ENCODE results near the gene GABRA1.

The GABRA1 gene

GRCh38 chr5:161847941-161848391 is at the start of gene GABRA1:
Gene GABRA1 (plus strand): TSS chr5:161848120. CDS start chr5:161850811, 2,691 bp downstream.
- DNase-seq: no peak

DNA sequence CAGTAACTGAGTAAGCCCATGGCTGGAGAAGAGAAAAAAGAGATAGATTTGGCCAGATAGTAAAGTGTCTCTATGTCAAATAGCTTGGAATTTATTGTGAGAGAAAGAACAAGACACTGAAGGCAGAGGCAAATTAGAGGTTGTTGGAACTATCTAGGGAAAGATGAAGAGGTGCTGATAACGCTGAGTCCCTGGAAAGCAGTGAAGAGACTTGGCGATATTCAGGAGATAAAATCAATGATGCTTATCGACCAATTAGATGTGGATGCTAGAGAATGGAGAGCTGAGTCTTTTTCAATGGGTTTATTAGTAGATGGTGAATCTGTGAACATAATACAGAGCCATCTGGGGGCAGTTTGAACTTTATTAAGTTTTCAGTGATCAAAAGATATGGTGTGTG is 48.6 kb upstream of the GABRA1 start:
- DNase-seq: no peak

- DNase-seq: no peak
Observed at GRCh38 chr5:161804263-161804662, 43.7 kb upstream of the GABRA1 start.

DNA sequence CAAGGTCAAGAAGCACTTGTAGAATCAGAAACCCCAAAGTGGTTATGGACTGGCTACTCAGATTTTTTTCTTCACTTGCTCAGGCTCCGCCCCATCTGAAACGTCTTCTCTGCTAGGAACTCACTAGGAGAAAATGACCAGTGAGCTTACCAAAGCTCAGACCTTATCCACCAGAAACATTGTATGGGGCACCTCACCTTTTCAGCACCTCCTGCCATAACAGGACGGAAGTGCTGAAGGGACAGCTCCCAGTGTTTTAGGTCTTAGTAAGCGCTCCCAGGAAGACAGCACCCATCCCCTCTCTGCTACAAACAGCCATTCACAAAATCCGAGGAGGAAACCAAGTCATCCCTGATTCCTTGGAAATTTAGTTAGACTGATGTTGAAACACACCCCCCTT is 1.2 kb upstream of the GABRA1 start:
- DNase-seq: no peak

DNA sequence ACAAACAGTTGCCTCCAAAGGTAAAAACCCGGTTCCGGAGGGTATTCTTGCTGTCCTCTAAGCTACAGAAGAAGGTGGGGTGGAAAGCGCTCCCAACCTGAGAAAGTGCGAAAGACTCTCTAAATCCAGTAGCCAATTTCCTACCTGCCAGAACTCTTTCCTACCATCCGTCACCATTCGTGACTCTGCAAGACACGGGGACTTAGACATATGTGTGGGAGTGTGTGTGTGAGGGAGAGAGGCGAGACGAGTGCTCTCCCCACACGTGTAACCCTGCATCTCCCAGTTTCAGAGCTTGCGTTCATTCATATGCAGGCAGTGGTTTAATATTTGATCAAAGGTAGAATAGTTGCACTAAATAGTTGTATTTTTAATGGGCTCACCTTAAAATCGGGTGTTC is 473 bp upstream of the GABRA1 start:
- no peak for DNase-seq

GRCh38 chr5:161850491-161850890 is 2.6 kb downstream of the GABRA1 start:
- no peak for DNase-seq

DNA sequence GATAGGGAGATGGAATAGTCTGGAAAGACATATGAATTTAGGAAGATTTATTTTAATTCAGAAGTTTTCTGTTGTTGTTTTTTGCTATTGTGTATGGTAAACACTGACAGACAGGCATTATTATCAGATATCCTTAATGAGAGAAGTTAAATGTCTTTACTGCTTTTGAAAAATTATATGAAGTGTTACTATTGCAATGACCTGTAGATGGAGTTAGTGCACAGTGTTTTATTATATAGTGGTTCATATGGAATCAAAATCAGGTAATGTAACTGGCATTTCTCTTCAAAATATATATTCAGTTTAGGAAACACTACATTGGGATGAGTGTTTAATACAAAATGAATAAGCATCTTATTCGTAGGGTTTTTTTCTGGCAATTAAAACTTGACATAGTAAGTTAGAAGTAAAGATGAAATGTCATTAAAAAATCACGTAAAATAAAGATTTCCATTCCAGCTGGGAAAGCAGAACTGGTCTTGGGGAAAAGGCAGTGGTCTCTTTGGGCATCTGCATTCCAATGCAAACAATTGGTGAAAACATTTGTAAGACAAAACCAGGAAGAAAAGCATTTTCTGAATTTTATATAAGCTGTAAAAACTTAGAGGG is 3.9 kb downstream of the GABRA1 start:
- DNase-seq: no peak

DNA sequence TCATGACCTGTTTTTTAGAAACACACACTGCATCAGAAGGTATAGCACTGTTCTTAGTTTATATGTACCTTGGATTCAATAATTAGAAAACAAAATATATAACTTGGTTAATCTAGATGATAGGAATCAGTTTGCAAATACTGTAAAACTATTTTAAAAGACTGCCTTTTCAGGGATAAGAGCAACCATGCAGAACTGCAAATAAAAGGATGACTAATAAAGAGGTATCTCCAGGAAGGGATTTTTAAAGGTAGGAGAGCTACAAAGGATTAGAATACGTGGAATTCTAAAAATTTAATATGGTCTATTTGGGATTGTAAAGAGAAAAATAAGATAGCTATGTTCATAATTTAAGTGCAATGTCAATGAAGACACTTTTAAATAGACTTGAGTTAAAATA is 9.4 kb downstream of the GABRA1 start:
- no peak for DNase-seq

GRCh38 chr5:161863259-161863658 is 15.3 kb downstream of the GABRA1 start:
- no peak for DNase-seq

- DNase-seq: no peak
Observed at GRCh38 chr5:161863811-161864210, 15.9 kb downstream of the GABRA1 start.

GRCh38 chr5:161865510-161865909 is 17.6 kb downstream of the GABRA1 start:
- no peak for DNase-seq

DNA sequence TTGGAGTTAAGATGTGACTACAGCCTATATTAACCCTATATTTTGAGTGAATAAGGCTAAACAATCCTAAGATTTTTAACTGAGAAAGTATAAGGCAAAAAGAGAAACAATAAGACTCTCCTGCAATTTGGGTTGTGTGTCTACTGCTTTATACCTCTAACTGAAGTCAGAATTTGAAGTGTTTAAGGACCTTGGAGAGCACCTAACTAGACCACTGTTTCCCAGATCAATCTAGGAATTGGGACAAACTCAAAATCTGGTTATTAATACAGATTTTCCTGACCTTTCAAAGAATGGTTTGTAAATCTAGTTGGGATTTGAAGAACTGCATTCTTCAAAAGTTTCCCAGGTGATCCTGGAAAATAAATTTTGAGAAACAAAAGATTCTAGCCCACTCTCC is 42.1 kb downstream of the GABRA1 start:
- no peak for DNase-seq

DNA sequence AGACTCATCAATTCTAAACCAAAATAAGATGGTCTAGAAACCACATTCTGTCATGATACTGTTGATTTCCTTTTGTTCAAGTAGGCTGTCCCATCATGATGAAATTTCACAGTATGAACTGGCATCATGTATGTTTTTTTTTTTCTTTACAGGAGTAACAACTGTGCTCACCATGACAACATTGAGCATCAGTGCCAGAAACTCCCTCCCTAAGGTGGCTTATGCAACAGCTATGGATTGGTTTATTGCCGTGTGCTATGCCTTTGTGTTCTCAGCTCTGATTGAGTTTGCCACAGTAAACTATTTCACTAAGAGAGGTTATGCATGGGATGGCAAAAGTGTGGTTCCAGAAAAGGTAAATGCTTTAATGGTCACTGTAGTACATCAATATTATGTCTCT is 47.6 kb downstream of the GABRA1 start:
- DNase-seq: no peak

DNA sequence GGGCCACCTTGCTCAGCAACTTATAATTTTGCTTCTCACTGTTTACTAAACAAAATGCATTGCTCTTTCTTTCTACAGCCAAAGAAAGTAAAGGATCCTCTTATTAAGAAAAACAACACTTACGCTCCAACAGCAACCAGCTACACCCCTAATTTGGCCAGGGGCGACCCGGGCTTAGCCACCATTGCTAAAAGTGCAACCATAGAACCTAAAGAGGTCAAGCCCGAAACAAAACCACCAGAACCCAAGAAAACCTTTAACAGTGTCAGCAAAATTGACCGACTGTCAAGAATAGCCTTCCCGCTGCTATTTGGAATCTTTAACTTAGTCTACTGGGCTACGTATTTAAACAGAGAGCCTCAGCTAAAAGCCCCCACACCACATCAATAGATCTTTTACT is 49.1 kb downstream of the GABRA1 start:
- no peak for DNase-seq

DNA sequence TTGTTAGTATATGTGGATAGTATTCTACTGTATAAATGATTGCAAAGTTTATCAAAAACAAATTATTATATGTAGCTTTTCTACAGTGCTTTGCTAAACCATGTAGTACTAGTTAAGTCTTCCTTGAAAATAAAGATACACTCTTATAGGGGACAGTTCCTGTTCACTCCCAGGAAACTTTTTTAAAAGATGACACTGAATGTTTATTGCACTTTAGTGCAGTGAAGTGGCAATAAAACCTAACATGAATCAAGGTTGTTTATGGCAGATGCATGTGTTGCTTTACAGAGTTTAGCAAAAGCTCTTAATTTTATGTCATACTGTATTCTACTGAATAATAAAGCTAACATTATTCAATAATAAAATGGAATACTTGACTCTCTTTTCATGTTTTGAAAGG is 51.7 kb downstream of the GABRA1 start:
- no peak for DNase-seq

DNA sequence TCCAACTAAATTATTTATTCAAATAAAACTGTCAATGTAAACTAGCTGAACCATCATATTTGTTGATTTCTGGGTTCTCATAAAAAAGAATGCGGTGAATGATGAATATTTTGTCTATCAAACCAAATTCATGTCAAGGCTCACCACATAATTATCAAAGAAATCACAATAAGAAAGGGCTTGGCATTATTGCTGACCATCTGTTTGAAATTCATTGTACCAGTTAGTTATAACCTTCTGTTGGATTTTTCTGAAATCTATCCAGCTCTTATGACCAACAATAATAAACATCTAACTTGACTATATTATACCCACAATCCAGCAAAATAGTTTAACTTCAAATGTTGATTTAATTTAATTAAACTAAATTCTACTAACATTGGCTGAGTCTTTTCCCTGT is 53.1 kb downstream of the GABRA1 start:
- no peak for DNase-seq

DNA sequence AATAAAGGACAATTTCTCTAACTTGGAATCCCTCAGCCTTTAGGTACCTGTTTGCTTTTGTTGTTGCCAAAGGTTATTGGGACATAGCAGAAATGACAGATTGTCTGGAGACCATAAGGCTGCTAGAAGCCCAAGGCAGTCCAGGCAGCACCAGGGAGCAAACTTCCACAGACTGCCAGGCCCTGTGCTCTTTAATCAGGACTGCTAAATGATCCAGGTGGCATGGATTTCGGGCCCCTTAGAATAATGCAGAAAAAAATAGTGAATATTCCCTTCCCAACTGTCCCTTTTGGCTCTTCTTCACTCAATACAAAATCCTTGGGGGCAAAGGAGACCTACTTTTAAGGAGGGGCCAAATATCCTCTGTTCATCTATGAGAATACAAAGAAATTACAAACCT is 73.9 kb downstream of the GABRA1 start:
- DNase-seq: no peak

- no peak for DNase-seq
Observed at GRCh38 chr5:161924270-161924669, 76.3 kb downstream of the GABRA1 start.

- DNase-seq: no peak
Observed at GRCh38 chr5:161925960-161926359, 78.0 kb downstream of the GABRA1 start.

DNA sequence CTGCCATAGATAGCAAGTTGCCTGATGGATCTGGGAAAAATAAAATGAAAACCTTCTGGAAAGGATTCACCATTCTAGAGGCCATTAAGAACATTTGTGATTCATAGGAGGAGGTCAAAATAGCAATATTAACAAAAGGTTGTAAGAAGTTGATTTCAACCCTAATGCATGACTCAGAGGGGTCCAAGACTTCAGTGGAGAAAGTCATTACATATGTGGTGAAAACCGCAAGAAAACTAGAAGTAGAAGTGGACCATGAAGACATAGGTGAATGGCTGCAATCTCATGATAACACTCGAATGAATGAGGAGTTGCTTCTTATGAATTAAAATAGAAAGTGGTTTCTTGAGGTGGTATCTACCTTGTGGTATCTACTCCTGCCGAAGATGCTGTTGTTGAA is 86.6 kb downstream of the GABRA1 start:
- DNase-seq: no peak

DNA sequence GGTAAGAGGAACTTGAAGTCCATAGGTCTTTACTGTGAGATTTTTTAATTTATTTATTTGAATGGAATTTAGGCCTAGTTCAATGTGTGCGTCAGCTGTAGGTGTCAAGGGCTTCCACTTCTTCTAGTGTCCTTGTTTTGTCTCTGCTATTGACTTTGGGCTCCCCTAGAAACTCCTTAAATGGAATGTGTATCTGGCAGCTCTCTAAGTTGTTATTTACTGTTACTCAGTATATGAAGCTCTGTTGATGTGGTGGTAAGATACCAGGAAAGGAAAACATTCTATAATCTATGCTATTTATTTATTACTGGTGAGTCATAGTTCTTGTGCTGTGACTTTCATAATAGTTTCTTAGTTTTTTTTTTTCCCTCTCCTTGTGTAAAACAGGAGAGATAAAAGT is 97.1 kb downstream of the GABRA1 start:
- DNase-seq: no peak

DNA sequence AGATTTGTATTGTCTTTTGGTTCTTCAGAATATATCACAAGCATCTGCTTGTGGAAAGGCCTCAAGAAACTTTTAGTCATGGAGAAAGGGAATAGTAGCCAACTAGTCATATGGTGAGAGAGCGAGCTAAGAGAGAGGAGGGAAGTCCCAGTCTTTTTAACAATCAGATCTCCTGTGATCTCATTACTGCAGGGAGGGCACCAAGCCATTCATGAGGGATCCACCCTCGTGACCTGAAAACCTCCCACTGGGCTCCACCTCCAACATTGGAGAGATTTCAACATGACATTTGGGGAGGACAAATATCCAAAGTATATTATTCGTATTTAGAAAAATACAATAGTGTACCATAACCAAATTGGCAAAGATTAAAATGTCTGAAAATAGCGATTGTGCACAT is 99.0 kb downstream of the GABRA1 start:
- no peak for DNase-seq
